Keratinocyte (primary cell): ENCODE measurements around the gene CACNA1E.

ENCODE experiments used
- EZH2 ChIP-seq: IDR thresholded peaks from one replicate; pipeline ENCODE4 v1.6.1; 2012; ENCODE audit warnings: inconsistent platforms, mild to moderate bottlenecking, low read length, moderate library complexity
- TF ChIP-seq, protein P1 (sequence below), 3 experiments: IDR thresholded peaks in 1 of 3; conservative IDR thresholded peaks in 1 of 3; optimal IDR thresholded peaks in 1 of 3; 2 replicates in 2 of 3; 3 replicates in 1 of 3; pipeline versions ENCODE3 to v1.5.1; 2011; ENCODE audit warnings: low read length in 3 of 3, mild to moderate bottlenecking in 3 of 3, moderate library complexity in 2 of 3, control low read depth in 1 of 3, inconsistent platforms in 1 of 3; ENCODE audit not compliant: insufficient read depth in 2 of 3; ENCODE audit errors: extremely low read depth in 1 of 3

DNA sequence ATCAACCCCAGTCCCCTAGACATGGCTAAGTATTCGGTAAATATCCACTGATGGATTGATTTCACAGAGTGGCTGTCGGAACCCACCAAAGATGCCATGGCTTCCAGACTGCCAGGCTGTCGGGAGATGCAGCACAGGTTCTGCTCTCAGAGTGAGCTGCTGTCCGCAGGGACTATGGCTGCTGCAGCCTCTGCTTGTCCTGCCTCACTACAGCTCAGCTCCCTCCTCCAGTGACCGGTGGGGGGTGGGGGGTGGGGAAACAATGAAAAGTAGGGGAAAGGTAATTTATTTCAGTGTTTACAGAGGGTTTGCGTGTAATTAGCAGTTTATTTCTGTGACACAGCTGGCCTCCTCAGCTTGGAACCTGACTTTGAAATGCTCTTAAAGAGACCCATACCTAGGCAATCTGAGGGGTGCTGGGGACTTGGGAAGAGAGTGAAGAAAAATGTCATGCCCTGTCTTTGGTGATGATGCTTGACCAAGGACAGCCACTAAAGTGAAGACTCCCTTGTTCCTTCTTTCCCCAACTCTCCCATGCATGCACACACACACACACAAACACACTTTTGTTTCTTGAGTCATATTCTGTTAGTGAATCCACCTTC lies 109.0 kb downstream of the CACNA1E start:
- TF ChIP-seq, protein P1, sequence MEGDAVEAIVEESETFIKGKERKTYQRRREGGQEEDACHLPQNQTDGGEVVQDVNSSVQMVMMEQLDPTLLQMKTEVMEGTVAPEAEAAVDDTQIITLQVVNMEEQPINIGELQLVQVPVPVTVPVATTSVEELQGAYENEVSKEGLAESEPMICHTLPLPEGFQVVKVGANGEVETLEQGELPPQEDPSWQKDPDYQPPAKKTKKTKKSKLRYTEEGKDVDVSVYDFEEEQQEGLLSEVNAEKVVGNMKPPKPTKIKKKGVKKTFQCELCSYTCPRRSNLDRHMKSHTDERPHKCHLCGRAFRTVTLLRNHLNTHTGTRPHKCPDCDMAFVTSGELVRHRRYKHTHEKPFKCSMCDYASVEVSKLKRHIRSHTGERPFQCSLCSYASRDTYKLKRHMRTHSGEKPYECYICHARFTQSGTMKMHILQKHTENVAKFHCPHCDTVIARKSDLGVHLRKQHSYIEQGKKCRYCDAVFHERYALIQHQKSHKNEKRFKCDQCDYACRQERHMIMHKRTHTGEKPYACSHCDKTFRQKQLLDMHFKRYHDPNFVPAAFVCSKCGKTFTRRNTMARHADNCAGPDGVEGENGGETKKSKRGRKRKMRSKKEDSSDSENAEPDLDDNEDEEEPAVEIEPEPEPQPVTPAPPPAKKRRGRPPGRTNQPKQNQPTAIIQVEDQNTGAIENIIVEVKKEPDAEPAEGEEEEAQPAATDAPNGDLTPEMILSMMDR (optimal IDR thresholded peaks at IDR 0.05 in 1 of 3, IDR thresholded peaks at IDR 0.05 in 1 of 3, conservative IDR thresholded peaks at IDR 0.05 in 1 of 3; ENCODE audit: extremely low read depth in 1 of 3, insufficient read depth in 2 of 3, low read length in 3 of 3) = no peak
- TF ChIP-seq EZH2 = no peak
